Calu3 (cell line): ENCODE measurements around the gene RBFOX1. TPM values are rescaled to one million over a fixed set of nuclear protein-coding genes. Genes with fewer than 3 reads are reported as not detected.

Source experiments
- BruUV-seq: library from RNA; stranded (reverse); fragments of 400-500 nt; replicated peaks from 2 replicates; lab custom pipeline; 2021; lab: Mats Ljungman, UMichigan
- CTCF ChIA-PET: fragments of 300-600 bp; sonication (Branson Sonifier 250); formaldehyde crosslinking; loops from one replicate; lab custom pipeline; 2022; ENCODE audit warnings: antibody characterized with exemption; lab: Charles Lee
- DNase-seq: peaks from one replicate; pipeline ENCODE4 v3.0.0; 2022
- H3K27ac Mint-ChIP-seq: one replicate; pipeline ENCODE4 v1.8.0; 2022; ENCODE audit warnings: mixed read lengths; ENCODE audit not compliant: unreplicated experiment
- H3K27me3 Mint-ChIP-seq: one replicate; pipeline ENCODE4 v1.8.0; 2022; ENCODE audit warnings: mixed read lengths; ENCODE audit not compliant: unreplicated experiment
- H3K36me3 Mint-ChIP-seq: one replicate; pipeline ENCODE4 v1.8.0; 2022; ENCODE audit warnings: mild to moderate bottlenecking, moderate library complexity, mixed read lengths; ENCODE audit not compliant: insufficient read depth, unreplicated experiment
- H3K4me1 Mint-ChIP-seq: one replicate; pipeline ENCODE4 v1.8.0; 2022; ENCODE audit warnings: mild to moderate bottlenecking, low read depth, mixed read lengths; ENCODE audit not compliant: unreplicated experiment
- H3K4me3 Mint-ChIP-seq: one replicate; pipeline ENCODE4 v1.8.0; 2022; ENCODE audit warnings: mild to moderate bottlenecking, low read depth, moderate library complexity, mixed read lengths; ENCODE audit not compliant: unreplicated experiment
- H3K9me3 Mint-ChIP-seq: one replicate; pipeline ENCODE4 v1.8.0; 2022; ENCODE audit warnings: low read depth, mixed read lengths; ENCODE audit not compliant: unreplicated experiment
- CTCF ChIP-seq: fragments of 200-600 bp; IDR thresholded peaks from one replicate; pipeline ENCODE4 v1.8.0; 2022; ENCODE audit warnings: antibody characterized with exemption; ENCODE audit not compliant: unreplicated experiment
- intact Hi-C: fragments of 100-400 bp; cut with micrococcal nuclease; formaldehyde crosslinking; loops from one replicate; pipeline ENCODE4 v1.10.0; 2022; ENCODE audit not compliant: unreplicated experiment
- total RNA-seq: library from RNA; stranded (reverse); gene quantifications from 2 replicates; pipeline ENCODE4 v1.2.3, GENCODE V29; 2022

The RBFOX1 gene
- total RNA-seq, 1 experiment from 2014 or later = not detected

GRCh38 chr16:7449808-7450207 lies 117.2 kb downstream of the RBFOX1 start:
- H3K27me3 Mint-ChIP-seq = no peaks in the 10 kb centered on the region
- no peak for DNase-seq
- CTCF ChIA-PET = no interaction called here
- no peaks in the 10 kb centered on the region for H3K36me3 Mint-ChIP-seq
- no peak overlapping the region for H3K27ac Mint-ChIP-seq
- H3K4me3 Mint-ChIP-seq = no peak overlapping the region
- intact Hi-C loops = no loop called here
- no peak for TF ChIP-seq CTCF
- no peaks in the 10 kb centered on the region for H3K4me1 Mint-ChIP-seq
- peaks cover 28% of the 10 kb centered on the region for H3K9me3 Mint-ChIP-seq
- no TSS peak for BruUV-seq

DNA sequence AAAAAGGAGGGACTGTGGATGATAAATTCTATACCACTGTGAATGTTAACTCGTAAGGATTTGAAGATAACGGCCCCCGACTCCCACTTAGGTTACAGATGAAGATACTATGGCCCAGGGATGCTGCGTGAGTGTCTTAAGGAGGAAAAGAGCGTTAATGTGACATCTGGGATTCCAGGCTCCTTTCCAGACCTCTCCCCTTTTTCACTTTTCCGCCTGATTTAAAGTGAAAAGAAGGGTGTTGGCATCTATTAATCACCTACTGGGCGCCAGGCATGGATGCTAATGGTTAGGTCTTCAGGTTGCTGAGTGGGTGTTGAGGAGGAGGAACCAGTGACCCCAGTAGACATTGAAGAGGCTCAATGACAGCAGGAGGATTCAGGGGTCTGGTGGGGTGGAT lies 117.8 kb downstream of the RBFOX1 start:
- intact Hi-C loops = no loop called here
- H3K4me3 Mint-ChIP-seq = no peak overlapping the region
- DNase-seq = no peak
- H3K27me3 Mint-ChIP-seq = no peaks in the 10 kb centered on the region
- H3K4me1 Mint-ChIP-seq = no peaks in the 10 kb centered on the region
- H3K9me3 Mint-ChIP-seq = peaks cover 28% of the 10 kb centered on the region
- no TSS peak for BruUV-seq
- no peaks in the 10 kb centered on the region for H3K36me3 Mint-ChIP-seq
- CTCF ChIA-PET = no interaction called here
- no peak overlapping the region for H3K27ac Mint-ChIP-seq
- no peak for TF ChIP-seq CTCF

- CTCF ChIA-PET = no interaction called here
- no peak for TF ChIP-seq CTCF
- no peak overlapping the region for H3K4me3 Mint-ChIP-seq
- no peaks in the 10 kb centered on the region for H3K4me1 Mint-ChIP-seq
- no peak for DNase-seq
- BruUV-seq = no TSS peak
- intact Hi-C loops = no loop called here
- H3K9me3 Mint-ChIP-seq = peaks cover 21% of the 10 kb centered on the region
- H3K27me3 Mint-ChIP-seq = no peaks in the 10 kb centered on the region
- no peak overlapping the region for H3K27ac Mint-ChIP-seq
- H3K36me3 Mint-ChIP-seq = no peaks in the 10 kb centered on the region
Observed at GRCh38 chr16:7452090-7452489, 119.4 kb downstream of the RBFOX1 start.

DNA sequence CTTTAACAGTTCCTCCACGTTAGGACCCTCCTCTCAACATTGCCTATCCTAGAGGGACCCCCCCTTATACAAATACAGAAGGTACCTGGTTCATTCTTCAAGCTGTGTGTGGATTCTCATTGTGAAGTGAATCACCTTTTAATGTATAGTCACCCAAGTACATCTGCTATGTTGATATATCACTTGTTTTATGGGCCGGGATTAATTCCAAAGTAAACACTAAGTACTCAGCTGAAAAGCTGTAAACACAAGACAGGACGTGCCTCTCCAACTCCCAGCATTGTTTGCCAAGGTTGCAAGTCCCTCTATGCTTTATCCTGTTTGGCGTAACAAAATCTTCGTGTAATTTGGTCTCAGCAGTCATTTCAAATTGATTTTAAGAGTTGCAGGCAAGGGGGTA lies 123.6 kb downstream of the RBFOX1 start:
- BruUV-seq = no TSS peak
- H3K27ac Mint-ChIP-seq = no peak overlapping the region
- H3K9me3 Mint-ChIP-seq = peaks cover 24% of the 10 kb centered on the region
- no peak overlapping the region for H3K4me3 Mint-ChIP-seq
- no peak for TF ChIP-seq CTCF
- no peaks in the 10 kb centered on the region for H3K27me3 Mint-ChIP-seq
- no peak for DNase-seq
- CTCF ChIA-PET = no interaction called here
- H3K36me3 Mint-ChIP-seq = no peaks in the 10 kb centered on the region
- H3K4me1 Mint-ChIP-seq = no peaks in the 10 kb centered on the region
- intact Hi-C loops = no loop called here
